ENCODE data around the gene STOX1.
A peak's percentile ranks its signal among the peaks of the same experiment; 100 is the strongest.

The STOX1 gene

GRCh38 chr10:68879628-68880027 lies 52.3 kb downstream of the STOX1 start:
- Histone ChIP-seq H3K27ac (no peak overlapping the region), H3K36me3 (ENCODE audit: insufficient read depth, low read length) (no peaks in the 10 kb centered on the region), H3K4me3 (no peak overlapping the region), H3K9ac (ENCODE audit: insufficient read length) (no peak overlapping the region), H3K9me3 (ENCODE audit: low read depth, low read length) (no peaks in the 10 kb centered on the region)
- no peak for DNase-seq (ENCODE audit: low read depth, low spot score)
- TF ChIP-seq POLR2AphosphoS5 (IDR thresholded peaks at IDR 0.05; ENCODE audit: borderline replicate concordance, low read depth, low read length) (no peak), EZH2 (IDR thresholded peaks at IDR 0.05) (no peak), FOXP2 (optimal IDR thresholded peaks at IDR 0.05; ENCODE audit: control extremely low read depth, extremely low read length, insufficient read depth) (no peak)

GRCh38 chr10:68880181-68880580 lies 52.9 kb downstream of the STOX1 start:
- TF ChIP-seq POLR2AphosphoS5 (IDR thresholded peaks at IDR 0.05; ENCODE audit: borderline replicate concordance, low read depth, low read length) (no peak), FOXP2 (optimal IDR thresholded peaks at IDR 0.05; ENCODE audit: control extremely low read depth, extremely low read length, insufficient read depth) (no peak), EZH2 (IDR thresholded peaks at IDR 0.05) (no peak)
- H3K4me3 ChIP-seq, result no peak overlapping the region
- no peak overlapping the region for H3K9ac ChIP-seq (ENCODE audit: insufficient read length)
- H3K36me3 ChIP-seq (ENCODE audit: insufficient read depth, low read length), result no peaks in the 10 kb centered on the region
- H3K27ac ChIP-seq, result no peak overlapping the region
- H3K9me3 ChIP-seq (ENCODE audit: low read depth, low read length), result no peaks in the 10 kb centered on the region
- no peak for DNase-seq (ENCODE audit: low read depth, low spot score)

- TF ChIP-seq FOXP2 (optimal IDR thresholded peaks at IDR 0.05; ENCODE audit: control extremely low read depth, extremely low read length, insufficient read depth) (no peak), POLR2AphosphoS5 (IDR thresholded peaks at IDR 0.05; ENCODE audit: borderline replicate concordance, low read depth, low read length) (no peak), EZH2 (IDR thresholded peaks at IDR 0.05) (no peak)
- Histone ChIP-seq H3K36me3 (ENCODE audit: insufficient read depth, low read length) (no peaks in the 10 kb centered on the region), H3K9me3 (ENCODE audit: low read depth, low read length) (no peaks in the 10 kb centered on the region), H3K27ac (no peak overlapping the region), H3K4me3 (no peak overlapping the region), H3K9ac (ENCODE audit: insufficient read length) (no peak overlapping the region)
- DNase-seq (ENCODE audit: low read depth, low spot score), result no peak
Observed at GRCh38 chr10:68895041-68895440, 67.7 kb downstream of the STOX1 start.

- Histone ChIP-seq H3K27ac (no peak overlapping the region), H3K9ac (ENCODE audit: insufficient read length) (no peak overlapping the region), H3K9me3 (ENCODE audit: low read depth, low read length) (no peaks in the 10 kb centered on the region), H3K4me3 (no peak overlapping the region), H3K36me3 (ENCODE audit: insufficient read depth, low read length) (no peaks in the 10 kb centered on the region)
- DNase-seq (ENCODE audit: low read depth, low spot score), result peak; percentile 10
- TF ChIP-seq POLR2AphosphoS5 (IDR thresholded peaks at IDR 0.05; ENCODE audit: borderline replicate concordance, low read depth, low read length), result no peak
- no peak for TF ChIP-seq EZH2 (IDR thresholded peaks at IDR 0.05)
- no peak for TF ChIP-seq FOXP2 (optimal IDR thresholded peaks at IDR 0.05; ENCODE audit: control extremely low read depth, extremely low read length, insufficient read depth)
Observed at GRCh38 chr10:68897336-68897741, 70.0 kb downstream of the STOX1 start.

- H3K9ac ChIP-seq (ENCODE audit: insufficient read length), result no peak overlapping the region
- no peaks in the 10 kb centered on the region for H3K36me3 ChIP-seq (ENCODE audit: insufficient read depth, low read length)
- TF ChIP-seq EZH2 (IDR thresholded peaks at IDR 0.05) (no peak), POLR2AphosphoS5 (IDR thresholded peaks at IDR 0.05; ENCODE audit: borderline replicate concordance, low read depth, low read length) (no peak), FOXP2 (optimal IDR thresholded peaks at IDR 0.05; ENCODE audit: control extremely low read depth, extremely low read length, insufficient read depth) (no peak)
- H3K27ac ChIP-seq, result no peak overlapping the region
- no peak for DNase-seq (ENCODE audit: low read depth, low spot score)
- H3K9me3 ChIP-seq (ENCODE audit: low read depth, low read length), result no peaks in the 10 kb centered on the region
- H3K4me3 ChIP-seq, result no peak overlapping the region
Observed at GRCh38 chr10:68899186-68899745, 71.9 kb downstream of the STOX1 start.

GRCh38 chr10:68900427-68901104 lies 73.2 kb downstream of the STOX1 start:
- Histone ChIP-seq H3K4me3 (peak overlapping the region; percentile 88), H3K9ac (ENCODE audit: insufficient read length) (peak overlapping the region; percentile 85), H3K27ac (peak overlapping the region; percentile 88), H3K9me3 (ENCODE audit: low read depth, low read length) (no peaks in the 10 kb centered on the region), H3K36me3 (ENCODE audit: insufficient read depth, low read length) (no peaks in the 10 kb centered on the region)
- TF ChIP-seq POLR2AphosphoS5 (IDR thresholded peaks at IDR 0.05; ENCODE audit: borderline replicate concordance, low read depth, low read length) (peak; percentile 57; the same call in 1 of the 2 replicates), FOXP2 (optimal IDR thresholded peaks at IDR 0.05; ENCODE audit: control extremely low read depth, extremely low read length, insufficient read depth) (no peak)
- no peak for DNase-seq (ENCODE audit: low read depth, low spot score)

- TF ChIP-seq FOXP2 (optimal IDR thresholded peaks at IDR 0.05; ENCODE audit: control extremely low read depth, extremely low read length, insufficient read depth), result no peak
- TF ChIP-seq POLR2AphosphoS5 (IDR thresholded peaks at IDR 0.05; ENCODE audit: borderline replicate concordance, low read depth, low read length), result peak; percentile 71; the same call in 1 of the 2 replicates
- TF ChIP-seq EZH2 (IDR thresholded peaks at IDR 0.05), result no peak
- Histone ChIP-seq H3K9ac (ENCODE audit: insufficient read length) (peak within 1 kb of the TSS; percentile 87), H3K9me3 (ENCODE audit: low read depth, low read length) (no peaks in the 10 kb centered on the region), H3K27ac (peak within 1 kb of the TSS; percentile 88), H3K4me3 (peak within 1 kb of the TSS; percentile 88), H3K36me3 (ENCODE audit: insufficient read depth, low read length) (peaks cover 2% of the 10 kb centered on the region)
- DNase-seq (ENCODE audit: low read depth, low spot score), result peak; percentile 91
Observed at GRCh38 chr10:68901105-68901927, 74.0 kb downstream of the STOX1 start, which contains the start of gene DDX50. TSS of gene DDX50 (plus strand) at chr10:68901315. CDS start at chr10:68901385, 70 bp downstream.

GRCh38 chr10:68902382-68902781 lies 75.1 kb downstream of the STOX1 start:
- TF ChIP-seq FOXP2 (optimal IDR thresholded peaks at IDR 0.05; ENCODE audit: control extremely low read depth, extremely low read length, insufficient read depth) (no peak), POLR2AphosphoS5 (IDR thresholded peaks at IDR 0.05; ENCODE audit: borderline replicate concordance, low read depth, low read length) (no peak), EZH2 (IDR thresholded peaks at IDR 0.05) (no peak)
- H3K36me3 ChIP-seq (ENCODE audit: insufficient read depth, low read length), result peaks cover 10% of the 10 kb centered on the region
- DNase-seq (ENCODE audit: low read depth, low spot score), result no peak
- H3K4me3 ChIP-seq, result peak overlapping the region; percentile 88
- H3K9ac ChIP-seq (ENCODE audit: insufficient read length), result peak overlapping the region; percentile 87
- H3K27ac ChIP-seq, result no peak overlapping the region
- no peaks in the 10 kb centered on the region for H3K9me3 ChIP-seq (ENCODE audit: low read depth, low read length)

Measured in SK-N-MC (cell line).